HG03432 (cell line): ENCODE results near the gene HENMT1.
"Not testable (repeated sequence)": the region's sequence is repeated elsewhere in the genome, so short reads cannot be mapped to it uniquely, and the experiment has no call there.

Experiments
- ATAC-seq: cut with Tn5 transposase; IDR thresholded peaks from one replicate; pipeline ENCODE4 v1.9.1; 2021; ENCODE audit warnings: mild to moderate bottlenecking, moderate library complexity; ENCODE audit not compliant: unreplicated experiment

Gene HENMT1

GRCh38 chr1:108661030-108661609, at the start of gene HENMT1:
HENMT1 (minus strand) TSS chr1:108661093; CDS start chr1:108659884, 1,209 bp downstream.
- peak; percentile 91 for ATAC-seq

GRCh38 chr1:108708691-108709660, 48.1 kb upstream of the HENMT1 start:
- ATAC-seq, result no peak

GRCh38 chr1:108706643-108707042, 45.8 kb upstream of the HENMT1 start:
- ATAC-seq, result no peak

- no peak for ATAC-seq
These were observed 43.6 kb upstream of the HENMT1 start for GRCh38 chr1:108704496-108704895.

GRCh38 chr1:108703939-108704338, 43.0 kb upstream of the HENMT1 start:
- no peak for ATAC-seq

- ATAC-seq, result not testable (repeated sequence)
These were observed 41.2 kb upstream of the HENMT1 start for GRCh38 chr1:108702109-108702508.

GRCh38 chr1:108701176-108701849, 40.4 kb upstream of the HENMT1 start:
- no peak for ATAC-seq

GRCh38 chr1:108699375-108700332, 38.8 kb upstream of the HENMT1 start:
- ATAC-seq, result no peak

- ATAC-seq, result no peak
These were observed 34.6 kb upstream of the HENMT1 start for GRCh38 chr1:108695535-108695934.

GRCh38 chr1:108692724-108693655, 32.1 kb upstream of the HENMT1 start:
- peak; percentile 43 for ATAC-seq

- peak; percentile 97 for ATAC-seq
These were observed 31.2 kb upstream of the HENMT1 start, which contains the start of gene PRPF38B for GRCh38 chr1:108691942-108692723. PRPF38B (plus strand) TSS chr1:108692310; CDS start chr1:108692592, 282 bp downstream.

- ATAC-seq, result peak; percentile 2
These were observed 30.4 kb upstream of the HENMT1 start for GRCh38 chr1:108691128-108691941.

GRCh38 chr1:108686614-108687313, 25.9 kb upstream of the HENMT1 start:
- ATAC-seq, result no peak

- ATAC-seq, result no peak
These were observed 24.6 kb upstream of the HENMT1 start for GRCh38 chr1:108685529-108685928.

- ATAC-seq, result not testable (repeated sequence)
These were observed 20.8 kb upstream of the HENMT1 start for GRCh38 chr1:108681701-108682100.

GRCh38 chr1:108679586-108680213, 18.8 kb upstream of the HENMT1 start:
- ATAC-seq, result no peak
